HG03520 (cell line): ENCODE data around the gene ARHGAP28.

Experiments used
- ATAC-seq: cut with Tn5 transposase; IDR thresholded peaks from one replicate; pipeline ENCODE4 v1.9.1; 2021; ENCODE audit warnings: mild to moderate bottlenecking, moderate library complexity; ENCODE audit not compliant: unreplicated experiment

The ARHGAP28 gene, protein sequence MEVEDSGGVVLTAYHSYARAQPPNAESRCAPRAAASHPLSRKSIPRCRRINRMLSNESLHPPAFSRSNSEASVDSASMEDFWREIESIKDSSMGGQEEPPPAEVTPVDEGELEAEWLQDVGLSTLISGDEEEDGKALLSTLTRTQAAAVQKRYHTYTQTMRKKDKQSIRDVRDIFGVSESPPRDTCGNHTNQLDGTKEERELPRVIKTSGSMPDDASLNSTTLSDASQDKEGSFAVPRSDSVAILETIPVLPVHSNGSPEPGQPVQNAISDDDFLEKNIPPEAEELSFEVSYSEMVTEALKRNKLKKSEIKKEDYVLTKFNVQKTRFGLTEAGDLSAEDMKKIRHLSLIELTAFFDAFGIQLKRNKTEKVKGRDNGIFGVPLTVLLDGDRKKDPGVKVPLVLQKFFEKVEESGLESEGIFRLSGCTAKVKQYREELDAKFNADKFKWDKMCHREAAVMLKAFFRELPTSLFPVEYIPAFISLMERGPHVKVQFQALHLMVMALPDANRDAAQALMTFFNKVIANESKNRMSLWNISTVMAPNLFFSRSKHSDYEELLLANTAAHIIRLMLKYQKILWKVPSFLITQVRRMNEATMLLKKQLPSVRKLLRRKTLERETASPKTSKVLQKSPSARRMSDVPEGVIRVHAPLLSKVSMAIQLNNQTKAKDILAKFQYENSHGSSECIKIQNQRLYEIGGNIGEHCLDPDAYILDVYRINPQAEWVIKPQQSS

DNA sequence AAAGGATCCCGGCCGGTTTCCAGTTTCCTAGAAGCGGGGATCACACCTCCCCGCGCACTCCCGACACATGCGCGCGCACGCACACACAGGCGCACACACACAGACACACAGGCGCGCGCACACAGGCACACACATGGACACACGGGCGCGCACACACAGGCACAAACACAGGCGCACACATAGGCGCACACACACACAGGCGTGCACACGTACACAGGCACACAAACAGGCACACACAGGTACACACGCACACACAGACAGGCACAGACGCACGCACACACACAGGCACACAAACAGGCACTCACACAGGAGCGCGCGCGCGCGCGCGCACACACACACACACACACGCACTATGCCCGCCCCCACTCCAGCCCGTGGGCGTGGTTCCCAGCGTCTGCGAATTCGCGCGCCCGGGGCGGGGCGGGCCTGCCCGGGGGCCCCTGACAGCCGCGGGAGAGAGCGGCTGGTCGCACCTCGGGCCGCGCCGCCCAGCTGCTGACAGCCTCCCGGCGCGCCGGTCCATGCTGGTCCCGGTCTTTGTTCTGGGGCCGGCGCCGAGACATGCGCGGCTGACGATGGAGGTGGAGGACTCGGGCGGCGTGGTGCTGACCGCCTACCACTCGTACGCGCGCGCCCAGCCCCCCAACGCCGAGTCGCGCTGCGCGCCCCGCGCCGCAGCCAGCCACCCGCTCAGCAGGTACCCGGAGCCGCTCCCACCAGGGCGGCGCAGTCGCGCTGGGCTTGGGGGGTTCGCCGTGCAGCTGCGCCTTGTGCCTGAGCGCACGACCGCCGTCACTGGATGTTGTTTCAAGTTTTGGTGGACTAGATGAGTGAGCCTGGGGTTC is at the start of gene ARHGAP28:
TSS of gene ARHGAP28 (plus strand) at position 470 of the 845 bp plus-strand sequence. CDS start at position 576, 106 bp downstream.
- peak; percentile 65 for ATAC-seq

- no peak for ATAC-seq
Measured at GRCh38 chr18:6681331-6681875, 48.1 kb upstream of the ARHGAP28 start.

DNA sequence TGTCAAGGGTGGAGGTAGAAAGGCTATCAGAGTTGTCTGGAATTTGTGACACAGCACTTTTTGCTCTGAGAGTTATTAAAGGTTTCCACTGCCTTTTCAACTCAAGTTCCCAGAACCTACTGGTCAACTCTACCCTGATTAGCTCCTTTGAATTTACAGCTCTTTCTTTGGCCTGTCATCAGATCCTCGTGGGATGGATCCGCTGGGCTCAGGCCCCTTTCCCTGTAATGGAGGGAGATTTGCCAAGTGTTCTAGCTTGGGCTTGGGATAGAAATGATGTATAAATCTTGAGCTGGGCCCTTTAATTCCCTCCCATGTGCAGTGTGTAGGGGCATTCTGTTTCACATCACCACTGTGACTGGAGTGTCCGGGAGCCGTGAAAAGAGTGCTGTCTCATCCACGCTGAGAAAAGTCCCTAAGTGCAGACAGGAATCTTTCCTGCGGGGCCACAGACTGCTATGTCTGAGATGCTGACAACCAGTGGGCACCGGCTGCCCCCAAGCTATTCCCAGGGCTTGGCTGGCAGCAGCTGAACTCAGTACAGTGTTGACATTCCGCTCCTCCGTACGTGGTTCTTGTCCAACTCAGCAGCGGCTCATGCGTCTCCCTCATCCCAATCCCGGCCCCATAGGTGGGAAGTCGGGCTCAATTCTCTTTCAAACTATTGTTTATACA is 46.9 kb upstream of the ARHGAP28 start:
- no peak for ATAC-seq

DNA sequence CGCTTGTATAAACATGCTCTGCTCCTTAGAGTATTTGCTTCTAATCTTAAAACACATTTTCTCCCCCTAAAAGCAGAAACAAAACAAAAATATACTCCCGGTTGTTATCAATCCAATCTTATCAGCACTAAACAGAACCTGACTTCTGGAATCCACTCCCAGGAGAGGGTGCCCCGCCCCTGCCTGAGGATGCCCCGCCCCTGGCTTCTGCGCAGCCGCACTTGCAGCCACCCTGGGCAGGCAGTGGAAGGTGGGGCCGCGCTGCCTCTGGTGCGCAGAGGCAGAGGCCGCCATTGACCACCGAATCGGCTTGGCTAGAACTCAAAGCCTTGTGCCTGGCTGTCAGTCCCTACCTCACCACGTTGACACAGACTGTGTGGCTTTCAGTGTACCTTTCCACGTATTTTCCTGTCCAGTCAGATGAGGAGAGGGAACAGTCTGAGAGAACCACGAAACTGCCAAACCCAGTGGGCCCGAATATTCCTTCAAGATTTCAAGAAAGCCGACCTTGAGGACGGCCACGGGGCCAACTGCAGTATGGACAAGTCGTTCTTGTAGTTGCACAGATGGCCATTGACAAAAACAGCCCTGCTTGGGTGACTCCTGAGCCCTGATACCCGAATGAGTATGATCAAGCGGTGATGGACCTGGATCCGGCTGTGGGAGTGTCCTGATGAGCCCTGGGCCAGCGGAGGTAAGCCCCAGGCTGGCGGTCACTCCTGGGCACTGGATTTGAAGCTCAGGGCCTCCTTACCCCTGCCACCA is 46.2 kb upstream of the ARHGAP28 start:
- no peak for ATAC-seq

DNA sequence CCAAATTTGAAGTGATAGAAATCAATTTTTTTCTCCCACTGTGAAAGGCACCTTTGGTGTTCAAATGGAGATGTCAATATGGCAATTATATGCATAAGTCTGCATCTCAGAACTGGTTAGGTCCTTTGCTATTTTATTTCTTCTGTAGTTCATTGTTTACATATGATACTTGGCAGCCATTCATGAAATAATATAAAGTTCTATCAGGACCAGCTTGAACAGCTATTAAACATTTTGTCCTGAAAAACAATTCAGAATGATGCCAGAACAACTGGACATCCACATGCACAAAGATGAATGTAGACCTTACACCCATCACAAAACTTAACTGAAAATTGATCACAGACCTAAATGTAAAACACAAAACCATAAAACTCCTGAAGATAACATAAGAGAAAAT is 41.8 kb upstream of the ARHGAP28 start:
- ATAC-seq = no peak

DNA sequence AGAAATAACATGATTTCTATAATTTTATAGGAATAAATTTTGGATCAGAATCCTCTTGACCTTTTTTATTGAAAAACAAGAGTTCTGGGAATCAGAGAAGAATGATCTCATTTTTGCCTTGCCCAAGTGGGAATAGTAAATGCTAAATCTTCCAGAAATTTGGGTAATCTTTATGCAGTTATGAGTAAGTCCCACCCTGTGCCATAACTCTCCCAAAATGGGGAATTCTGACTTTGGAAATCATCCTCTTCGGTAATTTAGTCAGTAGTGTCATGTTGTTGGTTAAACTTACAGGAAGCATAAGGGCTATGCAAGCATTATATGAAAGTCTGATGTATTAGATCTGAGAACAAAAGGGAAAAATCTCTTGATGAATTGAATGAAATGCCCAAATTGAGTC is 20.6 kb upstream of the ARHGAP28 start:
- no peak for ATAC-seq

GRCh38 chr18:6711467-6711866 is 18.0 kb upstream of the ARHGAP28 start:
- ATAC-seq = no peak

GRCh38 chr18:6712401-6712800 is 17.1 kb upstream of the ARHGAP28 start:
- no peak for ATAC-seq

DNA sequence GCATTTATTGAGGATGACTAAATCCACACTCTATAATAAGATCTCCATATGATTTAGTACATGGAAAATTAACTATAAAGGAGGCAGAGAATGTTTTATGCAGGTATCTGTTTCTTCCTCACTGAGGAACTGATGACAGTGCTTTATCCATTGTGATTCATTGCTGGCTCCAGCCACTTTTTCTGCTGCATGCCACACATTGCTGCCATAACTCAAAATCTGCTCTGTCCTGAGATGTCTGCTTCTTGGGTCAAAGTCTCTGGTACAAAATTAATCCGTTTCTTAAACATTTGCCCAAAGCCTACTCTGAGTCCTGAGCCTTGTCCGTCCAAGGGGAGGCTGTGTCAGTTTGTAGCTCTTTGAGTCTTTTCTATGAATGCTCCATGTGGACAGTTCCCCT is 15.5 kb upstream of the ARHGAP28 start:
- ATAC-seq = no peak

GRCh38 chr18:6718267-6718666 is 11.2 kb upstream of the ARHGAP28 start:
- no peak for ATAC-seq

DNA sequence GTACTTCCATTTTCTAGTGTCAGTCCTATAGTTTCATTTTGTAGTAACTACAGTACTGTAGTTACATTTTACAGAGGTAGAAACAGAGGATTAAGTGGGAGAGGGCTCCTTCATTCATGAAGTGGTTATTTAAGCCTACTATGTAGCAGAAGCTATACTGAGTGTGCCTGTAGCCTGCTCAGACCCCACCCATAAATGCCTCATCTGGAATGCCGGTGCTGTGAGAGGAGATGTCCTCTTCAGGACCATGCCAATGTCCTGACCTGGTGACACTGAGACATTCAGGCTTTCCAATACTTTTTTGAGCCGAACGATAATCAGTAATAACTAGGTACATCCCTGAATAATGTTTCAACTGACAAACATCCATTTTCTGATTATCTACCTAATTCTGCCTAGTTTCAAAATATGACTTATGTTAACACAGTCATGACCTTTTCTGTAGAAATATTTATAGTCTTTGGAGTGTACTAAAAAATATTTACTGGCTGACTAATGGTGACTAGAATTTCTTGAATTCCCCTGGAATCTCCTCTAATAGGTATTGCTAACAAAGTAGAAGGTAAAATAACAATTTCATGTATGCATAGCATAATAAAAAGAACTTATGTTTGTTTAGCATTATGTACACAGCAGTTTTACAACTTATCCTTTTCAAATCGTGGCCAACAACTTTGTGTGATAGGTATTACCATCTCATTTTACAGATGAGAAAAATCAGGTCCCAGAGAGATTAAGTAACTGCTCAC is 10.2 kb upstream of the ARHGAP28 start:
- no peak for ATAC-seq

- no peak for ATAC-seq
Measured at GRCh38 chr18:6719910-6720683, 9.4 kb upstream of the ARHGAP28 start.

GRCh38 chr18:6721755-6722154 is 7.8 kb upstream of the ARHGAP28 start:
- no peak for ATAC-seq

DNA sequence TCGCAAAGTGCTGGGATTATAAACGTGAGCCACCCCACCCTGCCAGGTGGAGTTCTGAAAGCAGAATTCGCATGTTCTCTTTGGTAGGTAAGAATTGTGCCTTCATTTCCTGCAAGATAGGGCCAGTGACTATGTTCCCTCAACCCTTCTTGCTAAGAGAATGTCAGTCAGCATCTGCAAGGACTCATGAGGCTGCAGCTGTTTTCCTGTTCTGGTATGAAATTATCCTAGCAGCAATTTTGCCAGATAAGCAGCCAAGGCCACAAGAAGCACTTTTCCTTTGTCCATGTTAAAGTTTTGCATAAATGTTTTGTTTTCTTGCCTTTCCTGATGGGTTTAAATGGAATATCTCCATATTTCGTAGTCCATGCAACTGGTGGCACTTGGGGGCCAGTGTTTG is 6.8 kb upstream of the ARHGAP28 start:
- no peak for ATAC-seq

DNA sequence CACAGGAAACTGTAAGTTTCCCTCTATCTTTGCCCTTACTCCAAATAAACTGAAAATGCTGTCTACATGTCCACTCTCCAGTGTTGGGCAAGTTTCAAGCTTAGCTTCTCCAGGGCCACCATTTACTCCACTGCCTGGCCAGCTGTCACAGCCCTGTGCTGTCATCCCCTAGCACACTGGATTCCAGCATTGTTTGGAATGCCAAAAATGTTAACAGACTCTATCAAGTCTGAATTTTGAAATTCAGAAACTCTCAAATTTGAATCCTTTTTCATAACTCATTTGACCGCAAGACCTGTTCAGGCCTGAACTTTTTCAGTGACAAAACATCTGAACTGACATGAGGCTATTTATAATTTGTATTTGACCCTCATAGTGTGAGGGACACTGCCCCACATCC is 5.2 kb upstream of the ARHGAP28 start:
- ATAC-seq = no peak

GRCh38 chr18:6728331-6728730 is 1.2 kb upstream of the ARHGAP28 start:
- no peak for ATAC-seq

GRCh38 chr18:6728809-6729246 is 688 bp upstream of the ARHGAP28 start:
- ATAC-seq = no peak
